ENCODE data around the gene KRTAP1-5. TPM values are rescaled to one million over a fixed set of nuclear protein-coding genes. Genes with fewer than 3 reads are reported as not detected.
"Not testable (repeated sequence)": the region's sequence is repeated elsewhere in the genome, so short reads cannot be mapped to it uniquely, and the experiment has no call there.

Gene KRTAP1-5
- total RNA-seq, 2 donors from 2014 or later, result not detected

DNA sequence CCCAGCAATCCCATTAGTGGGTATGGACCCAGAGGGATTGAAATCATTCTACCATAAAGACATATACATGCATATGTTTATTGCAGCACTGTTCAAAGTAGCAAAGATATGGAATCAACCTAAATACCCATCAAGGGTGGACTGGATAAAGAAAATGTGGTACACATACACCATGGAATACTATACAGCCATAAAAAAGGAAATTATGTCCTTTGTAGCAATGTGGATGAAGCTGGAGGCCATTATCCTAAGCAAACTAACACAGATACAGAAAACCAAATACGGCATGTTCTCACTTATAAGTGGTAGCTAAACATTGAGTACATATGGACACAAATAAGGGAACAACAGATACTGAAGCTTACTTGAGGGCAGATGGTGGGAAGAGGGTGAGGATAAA, 30.5 kb upstream of the KRTAP1-5 start:
- Histone ChIP-seq H3K36me3 (replicated peaks in 1 of 2; ENCODE audit: insufficient read depth in 1 of 2, low read depth in 2 of 2) (no peaks in the 10 kb centered on the region), H3K27ac (no peak overlapping the region), H3K4me1 (no peaks in the 10 kb centered on the region), H3K4me3 (no peak overlapping the region), H3K9me3 (peaks cover 0 to 3% (median 0%) of the 10 kb centered on the region in 3 donors), H3K27me3 (no peaks in the 10 kb centered on the region)
- WGBS, 2 donors, result 85 to 95% methylated on average over 1 of the region's 1 CpG
- ATAC-seq, result no peak
- no peak for DNase-seq
- TF ChIP-seq POLR2A (IDR thresholded peaks at IDR 0.05), result no peak
- TF ChIP-seq, protein P1, sequence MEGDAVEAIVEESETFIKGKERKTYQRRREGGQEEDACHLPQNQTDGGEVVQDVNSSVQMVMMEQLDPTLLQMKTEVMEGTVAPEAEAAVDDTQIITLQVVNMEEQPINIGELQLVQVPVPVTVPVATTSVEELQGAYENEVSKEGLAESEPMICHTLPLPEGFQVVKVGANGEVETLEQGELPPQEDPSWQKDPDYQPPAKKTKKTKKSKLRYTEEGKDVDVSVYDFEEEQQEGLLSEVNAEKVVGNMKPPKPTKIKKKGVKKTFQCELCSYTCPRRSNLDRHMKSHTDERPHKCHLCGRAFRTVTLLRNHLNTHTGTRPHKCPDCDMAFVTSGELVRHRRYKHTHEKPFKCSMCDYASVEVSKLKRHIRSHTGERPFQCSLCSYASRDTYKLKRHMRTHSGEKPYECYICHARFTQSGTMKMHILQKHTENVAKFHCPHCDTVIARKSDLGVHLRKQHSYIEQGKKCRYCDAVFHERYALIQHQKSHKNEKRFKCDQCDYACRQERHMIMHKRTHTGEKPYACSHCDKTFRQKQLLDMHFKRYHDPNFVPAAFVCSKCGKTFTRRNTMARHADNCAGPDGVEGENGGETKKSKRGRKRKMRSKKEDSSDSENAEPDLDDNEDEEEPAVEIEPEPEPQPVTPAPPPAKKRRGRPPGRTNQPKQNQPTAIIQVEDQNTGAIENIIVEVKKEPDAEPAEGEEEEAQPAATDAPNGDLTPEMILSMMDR (IDR thresholded peaks at IDR 0.05), result no peak
- intact Hi-C loops (cut with DNase I), result no loop called here

DNA sequence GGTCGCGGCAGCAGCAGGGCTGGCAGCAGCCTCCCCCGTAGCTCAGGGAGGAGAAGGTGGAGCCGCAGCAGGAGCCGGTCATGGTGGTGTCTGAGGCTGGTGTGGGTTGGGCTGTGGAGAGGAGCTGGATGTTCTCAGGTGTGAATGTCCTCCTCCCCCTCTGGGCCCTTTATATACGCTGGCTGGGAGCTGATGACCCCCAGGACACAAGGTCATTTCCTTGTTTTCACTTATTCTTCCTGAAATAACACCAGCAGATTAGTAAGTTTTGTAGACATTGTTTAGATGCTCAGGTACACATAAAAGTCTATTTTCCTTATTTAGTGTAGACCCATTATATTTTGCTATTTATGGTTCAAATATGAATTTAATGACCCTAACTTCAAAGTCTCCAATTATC, 28.1 kb upstream of the KRTAP1-5 start, which contains the start of gene KRTAP2-2:
Gene KRTAP2-2, minus strand, starts transcription at position 101 of the 400 bp plus-strand sequence. Its CDS starts 19 bp downstream, at position 82.
- ATAC-seq; H3K27ac ChIP-seq; H3K9me3 ChIP-seq; H3K36me3 ChIP-seq (replicated peaks in 1 of 2; ENCODE audit: insufficient read depth in 1 of 2, low read depth in 2 of 2); H3K4me3 ChIP-seq; intact Hi-C loops (cut with DNase I); H3K27me3 ChIP-seq; H3K4me1 ChIP-seq; DNase-seq: not testable (repeated sequence)
- WGBS, 2 donors, result 31 to 55% methylated on average over 1 of the region's 6 CpGs

DNA sequence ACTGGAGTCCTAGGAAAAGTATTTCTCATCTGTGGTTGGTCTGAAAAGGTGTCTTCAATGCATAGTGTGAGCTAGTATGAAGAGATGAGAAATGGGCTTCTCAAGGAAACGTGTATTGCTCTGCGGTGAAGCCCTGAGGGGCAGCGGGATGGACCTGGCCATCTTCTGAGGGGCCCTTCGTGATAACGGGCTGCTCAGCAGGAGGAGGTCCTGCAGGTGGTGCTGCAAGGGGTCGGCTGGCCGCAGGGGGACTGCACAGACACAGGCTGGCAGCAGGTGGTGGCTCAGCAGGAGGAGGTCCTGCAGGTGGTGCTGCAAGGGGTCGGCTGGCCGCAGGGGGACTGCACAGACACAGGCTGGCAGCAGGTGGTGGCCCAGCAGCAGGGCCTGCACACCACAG, 27.5 kb upstream of the KRTAP1-5 start:
- intact Hi-C loops (cut with DNase I); DNase-seq; H3K27ac ChIP-seq; H3K4me3 ChIP-seq; H3K36me3 ChIP-seq (replicated peaks in 1 of 2; ENCODE audit: insufficient read depth in 1 of 2, low read depth in 2 of 2); H3K9me3 ChIP-seq; ATAC-seq; H3K27me3 ChIP-seq; H3K4me1 ChIP-seq: not testable (repeated sequence)
- WGBS, 2 donors, result 66 to 73% methylated on average over 7 of the region's 9 CpGs

DNA sequence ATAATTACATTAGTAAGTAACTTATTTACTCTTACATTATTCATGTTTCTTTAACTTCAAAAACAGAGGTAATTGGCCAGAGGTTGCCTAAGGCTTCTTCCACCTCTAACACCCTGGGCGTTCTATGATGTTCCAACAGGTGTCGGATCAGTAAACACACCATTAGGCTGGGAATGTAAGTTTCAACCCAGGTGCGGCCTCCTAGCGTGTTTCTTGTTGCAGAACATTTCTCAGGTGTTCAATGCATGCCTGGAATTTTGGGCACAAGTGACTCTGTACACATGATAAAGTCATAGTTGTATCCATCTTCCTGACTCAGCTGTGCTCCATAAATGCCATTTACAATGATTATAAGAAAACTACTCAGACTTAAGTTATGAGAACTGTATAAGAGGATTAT, 27.0 kb upstream of the KRTAP1-5 start:
- no peak for ATAC-seq
- 57 to 65% methylated on average over 4 of the region's 4 CpGs for WGBS, 2 donors
- intact Hi-C loops (cut with DNase I), result no loop called here

DNA sequence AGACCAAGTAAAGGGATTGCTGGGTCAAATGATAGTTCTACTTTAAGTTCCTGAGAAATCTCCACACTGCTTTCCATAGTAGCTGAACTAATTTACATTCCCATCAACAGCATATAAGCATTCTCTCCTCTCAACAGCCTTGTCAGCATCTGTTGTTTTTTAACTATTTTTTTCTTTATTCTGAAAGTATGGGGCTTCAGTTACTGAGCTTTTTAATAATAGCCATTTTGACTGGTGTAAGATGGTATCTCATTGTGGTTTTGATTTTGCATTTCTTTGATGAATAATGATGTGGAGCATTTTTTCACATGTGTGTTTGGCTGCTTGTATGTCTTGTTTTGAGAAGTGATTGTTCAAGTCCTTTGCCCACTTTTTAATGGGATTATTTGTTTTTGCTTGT, 25.6 kb upstream of the KRTAP1-5 start:
- no peaks in the 10 kb centered on the region for H3K4me1 ChIP-seq
- no peak overlapping the region for H3K4me3 ChIP-seq
- H3K27me3 ChIP-seq, result no peaks in the 10 kb centered on the region
- ATAC-seq (no peak), DNase-seq (no peak)
- peaks cover 0 to 2% (median 0%) of the 10 kb centered on the region in 3 donors for H3K9me3 ChIP-seq
- H3K36me3 ChIP-seq (replicated peaks in 1 of 2; ENCODE audit: insufficient read depth in 1 of 2, low read depth in 2 of 2), result no peaks in the 10 kb centered on the region
- TF ChIP-seq, protein P1 (IDR thresholded peaks at IDR 0.05), result no peak
- TF ChIP-seq POLR2A (IDR thresholded peaks at IDR 0.05), result no peak
- no peak overlapping the region for H3K27ac ChIP-seq
- intact Hi-C loops (cut with DNase I), result no loop called here

More for the DNA sequence above, 27.0 kb upstream of the KRTAP1-5 start:
- Histone ChIP-seq H3K9me3 (peaks cover 0 to 3% (median 0%) of the 10 kb centered on the region in 3 donors), H3K4me1 (no peaks in the 10 kb centered on the region), H3K4me3 (no peak overlapping the region), H3K27me3 (no peaks in the 10 kb centered on the region), H3K27ac (no peak overlapping the region), H3K36me3 (replicated peaks in 1 of 2; ENCODE audit: insufficient read depth in 1 of 2, low read depth in 2 of 2) (no peaks in the 10 kb centered on the region)
- DNase-seq, result no peak
- TF ChIP-seq, protein P1 (IDR thresholded peaks at IDR 0.05), result no peak
- TF ChIP-seq POLR2A (IDR thresholded peaks at IDR 0.05), result no peak

DNA sequence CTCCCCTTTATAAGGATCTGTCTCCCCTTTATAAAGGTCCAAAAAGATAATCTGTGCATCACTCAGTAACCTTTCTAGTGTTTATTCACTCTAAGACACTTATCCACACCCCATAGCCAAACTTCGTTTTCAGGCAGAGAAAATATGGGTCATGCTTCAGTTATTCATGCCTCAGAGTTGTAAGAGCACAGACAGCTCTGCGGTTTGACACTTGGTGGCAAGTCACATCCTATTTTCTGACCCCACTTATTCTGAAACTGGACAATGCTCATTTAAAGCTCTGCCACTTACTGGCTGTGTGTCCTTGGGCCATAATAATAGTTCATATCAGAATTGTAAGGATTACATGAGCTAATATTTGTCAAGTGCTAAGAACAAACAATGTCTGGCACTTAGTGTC, 22.1 kb upstream of the KRTAP1-5 start:
- H3K36me3 ChIP-seq (replicated peaks in 1 of 2; ENCODE audit: insufficient read depth in 1 of 2, low read depth in 2 of 2), result no peaks in the 10 kb centered on the region
- H3K4me3 ChIP-seq, result no peak overlapping the region
- intact Hi-C loops (cut with DNase I), result no loop called here
- no peaks in the 10 kb centered on the region for H3K4me1 ChIP-seq
- ATAC-seq (no peak), DNase-seq (no peak)
- no peak overlapping the region for H3K27ac ChIP-seq
- H3K27me3 ChIP-seq, result no peaks in the 10 kb centered on the region
- H3K9me3 ChIP-seq, result no peaks in the 10 kb centered on the region
- TF ChIP-seq, protein P1 (IDR thresholded peaks at IDR 0.05), result no peak
- no peak for TF ChIP-seq POLR2A (IDR thresholded peaks at IDR 0.05)
- WGBS, 2 donors, result 49 to 52% methylated on average over 2 of the region's 2 CpGs

Measured in body of pancreas (tissue), 4 donors.